Measurements from ENCODE around the gene LMOD1.
"Not testable (repeated sequence)": the region's sequence is repeated elsewhere in the genome, so short reads cannot be mapped to it uniquely, and the experiment has no call there.

LMOD1 gene

DNA sequence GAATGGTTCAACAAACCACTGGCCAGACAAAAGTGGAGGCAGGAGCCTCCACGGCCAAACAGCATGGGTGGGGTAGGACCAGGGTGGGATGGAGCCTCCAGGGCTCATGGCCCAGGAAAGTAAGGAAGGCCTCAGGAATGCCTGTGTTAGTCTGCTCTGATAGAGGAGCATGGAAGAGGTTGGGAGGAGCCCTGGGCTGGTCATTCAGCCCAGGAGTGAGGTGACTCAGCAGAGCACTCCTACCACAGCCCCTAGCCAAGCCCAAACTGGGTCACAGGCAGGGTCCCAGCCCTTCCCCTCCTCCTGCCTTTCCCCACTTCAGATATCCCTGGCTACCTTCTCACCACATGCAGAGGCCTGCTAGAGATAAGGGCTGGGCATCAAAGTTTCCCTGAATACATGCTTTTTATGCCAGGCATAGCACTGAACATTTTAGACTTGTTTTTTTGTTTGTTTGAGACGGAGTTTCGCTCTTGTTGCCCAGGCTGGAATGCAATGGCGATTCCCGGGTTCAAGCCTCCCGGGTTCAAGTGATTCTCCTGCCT lies 60.7 kb downstream of the LMOD1 start:
- peaks cover 29% of the 10 kb centered on the region for H3K27me3 Mint-ChIP-seq
- H3K4me3 Mint-ChIP-seq, result no peak overlapping the region
- H3K4me1 Mint-ChIP-seq (ENCODE audit: low read depth), result peaks cover 14% of the 10 kb centered on the region
- H3K27ac Mint-ChIP-seq, result no peak overlapping the region
- no peaks in the 10 kb centered on the region for H3K36me3 Mint-ChIP-seq (ENCODE audit: low read depth)
- no peaks in the 10 kb centered on the region for H3K9me3 Mint-ChIP-seq

DNA sequence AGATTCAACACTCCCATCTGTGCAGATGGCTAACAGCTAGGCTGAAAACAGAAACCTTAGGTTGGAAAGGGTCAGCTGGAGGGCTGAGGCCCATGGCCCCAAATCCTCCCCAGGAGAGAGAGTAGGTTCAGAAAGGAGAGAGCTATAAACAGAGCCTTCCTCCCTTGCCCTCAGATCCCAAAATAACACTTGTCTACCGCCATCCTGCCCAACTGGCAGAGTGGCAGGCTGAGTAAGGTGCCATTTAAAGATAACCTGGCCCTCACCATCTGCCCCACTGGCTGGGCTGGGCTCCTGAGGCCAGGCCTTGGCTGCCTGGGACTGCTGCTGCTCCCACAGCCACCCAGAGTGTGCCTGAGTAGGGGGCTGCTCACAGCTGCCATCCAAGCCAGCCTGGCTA lies 61.9 kb downstream of the LMOD1 start:
- H3K36me3 Mint-ChIP-seq (ENCODE audit: low read depth), result peaks cover 1% of the 10 kb centered on the region
- peaks cover 12% of the 10 kb centered on the region for H3K4me1 Mint-ChIP-seq (ENCODE audit: low read depth)
- H3K4me3 Mint-ChIP-seq, result no peak overlapping the region
- no peak overlapping the region for H3K27ac Mint-ChIP-seq
- no peaks in the 10 kb centered on the region for H3K9me3 Mint-ChIP-seq
- peaks cover 22% of the 10 kb centered on the region for H3K27me3 Mint-ChIP-seq

DNA sequence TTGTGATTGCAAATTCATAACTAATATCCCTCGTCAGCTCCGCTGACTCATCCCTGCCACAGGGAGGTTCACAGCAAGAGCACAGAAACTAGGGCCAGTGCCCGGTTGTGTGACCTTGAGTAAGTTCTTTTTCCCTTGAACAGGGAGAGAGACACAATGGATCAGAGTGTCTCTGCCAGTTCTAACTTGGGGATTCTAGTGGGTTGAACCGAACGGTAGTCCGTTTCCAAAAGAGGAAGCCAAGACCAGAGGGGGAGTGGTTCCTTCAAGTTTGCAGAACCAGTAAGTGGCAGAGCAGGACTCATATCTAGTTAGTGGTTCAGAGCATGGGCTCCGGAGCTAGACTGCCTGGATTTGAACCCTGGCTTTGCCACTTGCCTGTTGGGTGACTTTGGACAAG lies 62.6 kb downstream of the LMOD1 start:
- H3K27me3 Mint-ChIP-seq, result peaks cover 20% of the 10 kb centered on the region

GRCh38 chr1:201883266-201883665 lies 63.1 kb downstream of the LMOD1 start:
- no peaks in the 10 kb centered on the region for H3K9me3 Mint-ChIP-seq
- peaks cover 10% of the 10 kb centered on the region for H3K36me3 Mint-ChIP-seq (ENCODE audit: low read depth)
- H3K27ac Mint-ChIP-seq, result no peak overlapping the region
- no peak overlapping the region for H3K4me3 Mint-ChIP-seq
- H3K27me3 Mint-ChIP-seq, result peaks cover 20% of the 10 kb centered on the region
- H3K4me1 Mint-ChIP-seq (ENCODE audit: low read depth), result peaks cover 10% of the 10 kb centered on the region

More for the DNA sequence above, 62.6 kb downstream of the LMOD1 start:
- no peak overlapping the region for H3K27ac Mint-ChIP-seq
- no peaks in the 10 kb centered on the region for H3K9me3 Mint-ChIP-seq
- H3K4me1 Mint-ChIP-seq (ENCODE audit: low read depth), result peaks cover 10% of the 10 kb centered on the region
- peaks cover 5% of the 10 kb centered on the region for H3K36me3 Mint-ChIP-seq (ENCODE audit: low read depth)
- H3K4me3 Mint-ChIP-seq, result no peak overlapping the region

- peaks cover 7% of the 10 kb centered on the region for H3K4me1 Mint-ChIP-seq (ENCODE audit: low read depth)
- H3K36me3 Mint-ChIP-seq (ENCODE audit: low read depth), result peaks cover 13% of the 10 kb centered on the region
- H3K4me3 Mint-ChIP-seq, result no peak overlapping the region
- no peak overlapping the region for H3K27ac Mint-ChIP-seq
- peaks cover 14% of the 10 kb centered on the region for H3K27me3 Mint-ChIP-seq
- no peaks in the 10 kb centered on the region for H3K9me3 Mint-ChIP-seq
These were observed 63.6 kb downstream of the LMOD1 start for GRCh38 chr1:201882665-201883132.

DNA sequence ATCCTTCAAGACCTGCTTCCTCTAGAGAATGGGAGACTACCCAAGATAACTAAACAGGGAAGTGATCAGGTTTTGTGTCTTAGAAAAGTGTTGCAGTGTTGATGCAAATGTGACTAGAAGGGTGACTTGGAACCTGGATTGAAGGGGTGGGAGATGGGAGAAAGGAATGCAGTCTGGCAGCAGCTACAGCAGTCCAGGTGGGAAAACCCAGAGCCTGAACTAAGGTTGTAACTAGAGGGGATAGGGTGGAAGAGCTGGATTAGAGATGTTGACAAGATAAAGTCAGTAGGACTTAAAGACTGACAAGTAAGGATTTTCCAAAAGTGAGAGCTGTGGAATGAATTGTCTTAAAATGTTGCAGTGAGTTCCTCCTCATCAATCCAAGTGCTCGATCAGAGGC lies 64.7 kb downstream of the LMOD1 start:
- Mint-ChIP-seq H3K36me3 (ENCODE audit: low read depth) (peaks cover 24% of the 10 kb centered on the region), H3K9me3 (no peaks in the 10 kb centered on the region), H3K4me1 (ENCODE audit: low read depth) (peaks cover 7% of the 10 kb centered on the region), H3K4me3 (no peak overlapping the region), H3K27me3 (peaks cover 5% of the 10 kb centered on the region), H3K27ac (peak overlapping the region; percentile 51)

DNA sequence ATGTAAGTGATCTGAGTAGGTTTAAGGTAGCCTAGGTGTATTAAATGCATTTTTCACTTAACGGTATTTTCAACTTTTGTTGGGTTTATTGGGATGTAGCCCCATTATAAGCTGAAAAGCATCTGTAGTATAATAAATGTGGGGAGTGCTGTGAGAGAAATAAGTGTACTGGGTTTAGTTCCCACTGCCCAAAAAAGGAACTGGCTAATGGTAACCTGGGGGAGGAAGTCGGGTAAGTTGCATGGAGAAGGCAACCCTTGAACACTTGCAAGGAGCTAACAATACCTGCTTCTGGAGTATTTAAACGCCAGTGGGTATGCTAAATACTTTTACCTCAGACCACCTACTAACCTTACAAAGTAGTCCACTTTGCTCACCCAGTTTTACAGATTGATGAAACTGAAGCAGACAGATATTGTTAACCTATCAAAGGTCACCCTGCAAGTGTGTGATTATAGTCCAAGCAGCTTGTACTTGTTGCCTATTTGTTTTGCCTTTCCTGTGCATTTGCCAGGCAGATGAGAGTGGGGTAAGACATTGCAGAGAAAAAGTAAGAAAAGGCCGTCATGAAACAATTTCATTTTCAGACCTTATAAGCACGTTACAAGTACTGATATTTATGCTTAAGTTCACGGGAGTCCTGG lies 65.3 kb downstream of the LMOD1 start:
- H3K27ac Mint-ChIP-seq, result no peak overlapping the region
- H3K27me3 Mint-ChIP-seq, result peaks cover 4% of the 10 kb centered on the region
- no peak overlapping the region for H3K4me3 Mint-ChIP-seq
- H3K9me3 Mint-ChIP-seq, result no peaks in the 10 kb centered on the region
- peaks cover 28% of the 10 kb centered on the region for H3K36me3 Mint-ChIP-seq (ENCODE audit: low read depth)
- H3K4me1 Mint-ChIP-seq (ENCODE audit: low read depth), result peaks cover 7% of the 10 kb centered on the region

DNA sequence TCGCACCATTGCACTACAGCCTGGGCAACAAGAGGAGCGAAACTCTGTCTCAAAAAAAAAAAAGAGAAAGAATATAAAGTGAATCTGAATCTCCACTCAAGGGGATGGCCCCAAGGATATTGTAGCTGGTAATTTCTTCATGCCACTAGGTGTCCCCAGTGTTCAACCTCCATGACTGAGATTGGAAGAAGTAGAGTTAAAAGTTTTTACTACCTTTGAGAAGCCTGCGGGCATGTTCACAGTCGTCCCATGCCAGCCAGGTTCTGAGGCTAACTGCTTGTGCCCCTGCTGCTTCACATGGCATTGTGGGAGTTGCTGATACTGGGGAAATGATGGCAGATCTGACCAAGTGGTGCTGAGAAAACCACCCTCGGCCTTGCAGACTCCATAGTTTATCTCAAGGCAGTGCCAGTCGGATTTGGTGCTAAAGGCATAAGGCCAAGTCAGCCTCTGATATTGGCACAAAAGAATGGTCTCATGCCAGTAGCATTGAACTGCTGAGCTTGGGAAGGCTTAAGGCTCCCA lies 68.4 kb downstream of the LMOD1 start:
- H3K27me3 Mint-ChIP-seq, result no peaks in the 10 kb centered on the region
- no peaks in the 10 kb centered on the region for H3K4me1 Mint-ChIP-seq (ENCODE audit: low read depth)
- no peak overlapping the region for H3K4me3 Mint-ChIP-seq
- H3K36me3 Mint-ChIP-seq (ENCODE audit: low read depth), result peaks cover 47% of the 10 kb centered on the region
- no peaks in the 10 kb centered on the region for H3K9me3 Mint-ChIP-seq
- H3K27ac Mint-ChIP-seq, result no peak overlapping the region

- H3K4me1 Mint-ChIP-seq (ENCODE audit: low read depth), result no peaks in the 10 kb centered on the region
- H3K9me3 Mint-ChIP-seq, result no peaks in the 10 kb centered on the region
- H3K27me3 Mint-ChIP-seq, result no peaks in the 10 kb centered on the region
- no peak overlapping the region for H3K27ac Mint-ChIP-seq
- H3K4me3 Mint-ChIP-seq, result no peak overlapping the region
- H3K36me3 Mint-ChIP-seq (ENCODE audit: low read depth), result peaks cover 64% of the 10 kb centered on the region
These were observed 70.1 kb downstream of the LMOD1 start for GRCh38 chr1:201876148-201876818.

GRCh38 chr1:201874672-201875071 lies 71.7 kb downstream of the LMOD1 start:
- H3K36me3 Mint-ChIP-seq (ENCODE audit: low read depth), result peaks cover 77% of the 10 kb centered on the region
- no peaks in the 10 kb centered on the region for H3K4me1 Mint-ChIP-seq (ENCODE audit: low read depth)
- H3K9me3 Mint-ChIP-seq, result no peaks in the 10 kb centered on the region
- H3K27me3 Mint-ChIP-seq, result no peaks in the 10 kb centered on the region
- H3K27ac Mint-ChIP-seq, result no peak overlapping the region
- H3K4me3 Mint-ChIP-seq, result no peak overlapping the region

GRCh38 chr1:201870397-201870796 lies 76.0 kb downstream of the LMOD1 start:
- no peak overlapping the region for H3K27ac Mint-ChIP-seq

DNA sequence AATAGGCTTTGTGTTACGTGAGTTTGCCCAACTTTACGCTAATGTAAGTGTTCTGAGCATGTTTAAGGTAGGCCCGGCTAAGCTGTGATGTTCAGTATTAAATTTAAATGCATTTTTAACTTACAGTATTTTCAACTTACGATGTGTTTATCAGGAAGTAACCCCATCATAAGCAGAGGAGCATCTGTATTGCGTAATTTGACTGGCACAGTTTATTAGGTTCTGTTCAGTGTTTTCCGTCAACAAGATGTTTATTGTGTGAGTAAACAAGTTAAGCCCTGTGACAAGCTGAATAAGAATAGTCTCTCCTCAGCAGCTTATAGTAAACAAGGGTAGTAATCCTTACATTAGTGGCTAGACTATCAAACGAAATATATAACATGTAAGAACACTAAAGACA lies 84.9 kb downstream of the LMOD1 start:
- no peaks in the 10 kb centered on the region for H3K27me3 Mint-ChIP-seq
- no peaks in the 10 kb centered on the region for H3K9me3 Mint-ChIP-seq
- H3K36me3 Mint-ChIP-seq (ENCODE audit: low read depth), result peaks cover 68% of the 10 kb centered on the region
- H3K27ac Mint-ChIP-seq, result no peak overlapping the region
- no peak overlapping the region for H3K4me3 Mint-ChIP-seq
- H3K4me1 Mint-ChIP-seq (ENCODE audit: low read depth), result no peaks in the 10 kb centered on the region

More at GRCh38 chr1:201870397-201870796, 76.0 kb downstream of the LMOD1 start:
- Mint-ChIP-seq H3K4me3 (no peak overlapping the region), H3K9me3 (no peaks in the 10 kb centered on the region), H3K36me3 (ENCODE audit: low read depth) (peaks cover 80% of the 10 kb centered on the region), H3K27me3 (no peaks in the 10 kb centered on the region), H3K4me1 (ENCODE audit: low read depth) (no peaks in the 10 kb centered on the region)

GRCh38 chr1:201859424-201859823 lies 86.9 kb downstream of the LMOD1 start:
- H3K4me1 Mint-ChIP-seq (ENCODE audit: low read depth), result no peaks in the 10 kb centered on the region
- H3K27me3 Mint-ChIP-seq, result no peaks in the 10 kb centered on the region
- H3K9me3 Mint-ChIP-seq, result no peaks in the 10 kb centered on the region
- no peak overlapping the region for H3K4me3 Mint-ChIP-seq
- peaks cover 74% of the 10 kb centered on the region for H3K36me3 Mint-ChIP-seq (ENCODE audit: low read depth)
- H3K27ac Mint-ChIP-seq, result no peak overlapping the region

DNA sequence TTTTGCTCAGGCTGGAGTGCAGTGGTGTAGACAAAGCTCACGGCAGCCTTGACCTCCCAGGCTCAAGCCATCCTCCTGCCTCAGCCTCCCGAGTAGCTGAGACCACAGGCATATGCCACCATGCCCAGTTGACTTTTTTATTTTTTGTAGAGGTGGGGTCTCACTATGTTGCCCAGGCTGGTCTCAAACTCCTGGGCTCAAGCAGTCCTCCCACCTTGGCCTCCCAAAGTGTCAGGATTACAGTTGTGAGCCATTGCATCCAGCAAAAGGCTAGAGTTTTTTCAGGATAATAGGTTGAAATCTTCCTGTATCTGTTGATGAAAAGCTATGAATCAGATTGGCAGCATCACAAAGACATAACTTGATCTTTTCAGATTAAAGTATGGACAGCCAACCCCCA lies 89.6 kb downstream of the LMOD1 start:
- not testable (repeated sequence) for H3K4me3 Mint-ChIP-seq; H3K9me3 Mint-ChIP-seq; H3K27ac Mint-ChIP-seq; H3K27me3 Mint-ChIP-seq; H3K4me1 Mint-ChIP-seq (ENCODE audit: low read depth)
- H3K36me3 Mint-ChIP-seq (ENCODE audit: low read depth), result peaks cover 81% of the 10 kb centered on the region

DNA sequence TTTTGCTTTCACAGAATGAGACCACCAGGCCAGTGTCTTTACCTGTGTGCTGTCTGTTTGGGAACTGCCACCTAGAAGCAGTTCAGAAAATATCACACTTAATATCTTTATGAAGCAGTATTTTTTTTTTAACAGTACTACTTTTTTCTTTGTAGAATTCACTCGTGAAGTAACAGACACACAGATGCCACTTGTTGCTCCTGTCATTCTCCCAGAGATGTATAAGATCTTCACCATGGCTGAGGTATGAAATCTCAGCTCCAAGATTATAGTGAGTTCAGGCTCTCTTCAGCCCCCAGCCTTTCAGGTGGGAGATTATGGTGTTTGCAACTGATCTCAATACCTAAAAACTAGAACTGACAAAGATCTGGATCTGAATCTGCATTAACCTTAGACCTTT lies 94.4 kb downstream of the LMOD1 start:
- Mint-ChIP-seq H3K27me3 (no peaks in the 10 kb centered on the region), H3K9me3 (no peaks in the 10 kb centered on the region), H3K27ac (no peak overlapping the region), H3K4me1 (ENCODE audit: low read depth) (peaks cover 5% of the 10 kb centered on the region), H3K4me3 (no peak overlapping the region), H3K36me3 (ENCODE audit: low read depth) (peaks cover 86% of the 10 kb centered on the region)

All from stimulated activated naive CD8-positive, alpha-beta T cell treated with anti-CD3 and anti-CD28 coated beads, Interleukin-15, Interleukin-2, amounts not matched to agents 100 ng/mL and 50 ng/mL, for 24 hours (primary cell).